ENCODE results near the gene FAM72B. TPM values are rescaled to one million over a fixed set of nuclear protein-coding genes. Genes with fewer than 3 reads are reported as not detected.
"Not testable (repeated sequence)": the region's sequence is repeated elsewhere in the genome, so short reads cannot be mapped to it uniquely, and the experiment has no call there.

The FAM72B gene
- total RNA-seq, result 0.30 and 0.52 TPM in 2 replicates

GRCh38 chr1:121184290-121185127 lies at the start of gene FAM72B, which contains the start of gene SRGAP2C:
TSS of gene FAM72B (minus strand) at chr1:121184340. CDS start at chr1:121183489, 851 bp downstream.
TSS of gene SRGAP2C (plus strand) at chr1:121184975. CDS start at chr1:121187447, 2,472 bp downstream.
- peak; percentile 99 for DNase-seq (ENCODE audit: low read depth)

GRCh38 chr1:121232445-121233125 lies 48.4 kb upstream of the FAM72B start:
- DNase-seq (ENCODE audit: low read depth), result not testable (repeated sequence)

- DNase-seq (ENCODE audit: low read depth), result not testable (repeated sequence)
Measured at GRCh38 chr1:121230636-121231035, 46.5 kb upstream of the FAM72B start.

- DNase-seq (ENCODE audit: low read depth), result not testable (repeated sequence)
Measured at GRCh38 chr1:121227544-121228330, 43.6 kb upstream of the FAM72B start.

GRCh38 chr1:121226925-121227324 lies 42.8 kb upstream of the FAM72B start:
- not testable (repeated sequence) for DNase-seq (ENCODE audit: low read depth)

GRCh38 chr1:121226295-121226904 lies 42.3 kb upstream of the FAM72B start:
- DNase-seq (ENCODE audit: low read depth), result not testable (repeated sequence)

GRCh38 chr1:121224714-121225113 lies 40.6 kb upstream of the FAM72B start:
- not testable (repeated sequence) for DNase-seq (ENCODE audit: low read depth)

- not testable (repeated sequence) for DNase-seq (ENCODE audit: low read depth)
Measured at GRCh38 chr1:121221770-121222169, 37.6 kb upstream of the FAM72B start.

- not testable (repeated sequence) for DNase-seq (ENCODE audit: low read depth)
Measured at GRCh38 chr1:121216676-121217075, 32.5 kb upstream of the FAM72B start.

GRCh38 chr1:121215699-121216417 lies 31.7 kb upstream of the FAM72B start:
- DNase-seq (ENCODE audit: low read depth), result not testable (repeated sequence)

- DNase-seq (ENCODE audit: low read depth), result not testable (repeated sequence)
Measured at GRCh38 chr1:121214544-121215156, 30.5 kb upstream of the FAM72B start.

GRCh38 chr1:121213491-121213890 lies 29.4 kb upstream of the FAM72B start:
- DNase-seq (ENCODE audit: low read depth), result not testable (repeated sequence)

- DNase-seq (ENCODE audit: low read depth), result not testable (repeated sequence)
Measured at GRCh38 chr1:121210778-121211177, 26.6 kb upstream of the FAM72B start.

GRCh38 chr1:121208375-121208774 lies 24.2 kb upstream of the FAM72B start:
- not testable (repeated sequence) for DNase-seq (ENCODE audit: low read depth)

GRCh38 chr1:121207328-121207727 lies 23.2 kb upstream of the FAM72B start:
- DNase-seq (ENCODE audit: low read depth), result not testable (repeated sequence)

GRCh38 chr1:121205786-121206711 lies 21.9 kb upstream of the FAM72B start:
- DNase-seq (ENCODE audit: low read depth), result not testable (repeated sequence)

- DNase-seq (ENCODE audit: low read depth), result not testable (repeated sequence)
Measured at GRCh38 chr1:121202986-121203385, 18.8 kb upstream of the FAM72B start.

GRCh38 chr1:121200985-121201981 lies 17.1 kb upstream of the FAM72B start:
- DNase-seq (ENCODE audit: low read depth), result peak; percentile 22

All from renal cortical epithelial cell (primary cell).